Mesendoderm (in vitro differentiated cells): Measurements from ENCODE around the gene PTPRF.

ENCODE experiments used
- DNase-seq: peaks from one replicate; pipeline ENCODE4 v3.0.0; 2013
- H2AK5ac ChIP-seq: 2 replicates; pipeline ENCODE4 v1.6.1; 2013; ENCODE audit warnings: low read length, inconsistent platforms
- H2BK120ac ChIP-seq: 2 replicates; pipeline ENCODE4 v1.6.1; 2013; ENCODE audit warnings: low read depth, mild to moderate bottlenecking, low read length, moderate library complexity, mixed read lengths
- H2BK15ac ChIP-seq: replicated peaks from 2 replicates; pipeline ENCODE4 v1.6.1; 2013; ENCODE audit warnings: low read depth, mild to moderate bottlenecking, moderate library complexity
- H2BK5ac ChIP-seq: 2 replicates; pipeline ENCODE4 v1.6.1; 2013; ENCODE audit warnings: low read length, inconsistent platforms
- H3K18ac ChIP-seq: 2 replicates; pipeline ENCODE4 v1.6.1; 2013; ENCODE audit warnings: mild to moderate bottlenecking, low read length, mixed read lengths
- H3K23ac ChIP-seq: one replicate; pipeline ENCODE4 v1.6.1; 2013; ENCODE audit warnings: low read length
- H3K27ac ChIP-seq: 2 replicates; pipeline ENCODE4 v1.5.1; 2013; ENCODE audit warnings: low read depth, mild to moderate bottlenecking, inconsistent platforms, low read length, moderate library complexity
- H3K27me3 ChIP-seq: 2 replicates; pipeline ENCODE4 v1.6.1; 2013; ENCODE audit warnings: low read length, control low read depth, mild to moderate bottlenecking, inconsistent platforms; ENCODE audit not compliant: insufficient read depth, poor library complexity
- H3K36me3 ChIP-seq: 2 replicates; pipeline ENCODE4 v1.6.1; 2013; ENCODE audit warnings: low read length, inconsistent platforms; ENCODE audit not compliant: control insufficient read depth, insufficient read depth
- H3K4ac ChIP-seq: one replicate; pipeline ENCODE4 v1.6.1; 2013; ENCODE audit warnings: low read depth, mild to moderate bottlenecking, low read length, moderate library complexity
- H3K4me1 ChIP-seq: 2 replicates; pipeline ENCODE4 v1.6.1; 2013; ENCODE audit warnings: low read depth, low read length, inconsistent platforms; ENCODE audit not compliant: control insufficient read depth
- H3K4me2 ChIP-seq: 2 replicates; pipeline ENCODE4 v1.6.1; 2013; ENCODE audit warnings: low read length
- H3K4me3 ChIP-seq: 2 replicates; pipeline ENCODE4 v1.5.1; 2013; ENCODE audit warnings: mild to moderate bottlenecking, low read length
- H3K56ac ChIP-seq: one replicate; pipeline ENCODE4 v1.6.1; 2013; ENCODE audit warnings: low read length
- H3K79me1 ChIP-seq: 2 replicates; pipeline ENCODE4 v1.6.1; 2013; ENCODE audit warnings: low read length, inconsistent platforms
- H3K79me2 ChIP-seq: 2 replicates; pipeline ENCODE4 v1.6.1; 2013; ENCODE audit warnings: mild to moderate bottlenecking, low read length; ENCODE audit not compliant: control insufficient read depth, insufficient read depth
- H3K9ac ChIP-seq: 2 replicates; pipeline ENCODE4 v1.6.1; 2013; ENCODE audit warnings: low read length, inconsistent platforms
- H4K5ac ChIP-seq: one replicate; pipeline ENCODE4 v1.6.1; 2013; ENCODE audit warnings: low read length
- H4K8ac ChIP-seq: one replicate; pipeline ENCODE4 v1.6.1; 2013; ENCODE audit warnings: low read depth, mild to moderate bottlenecking, control low read depth, low read length, moderate library complexity
- WGBS: extraction: QIAGEN DNeasy Blood & Tissue Kit; methylation state at CpG from one replicate; pipeline ENCODE4 v1.1.7; 2013; ENCODE audit warnings: low lambda C conversion rate, missing lambda C conversion rate; ENCODE audit not compliant: insufficient coverage; ENCODE audit errors: extremely low coverage; 5-methylcytosine and 5-hydroxymethylcytosine counted together

Gene PTPRF

GRCh38 chr1:43539726-43540434 is 9.2 kb downstream of the PTPRF start:
- H3K9ac ChIP-seq = no peak overlapping the region
- no peak overlapping the region for H3K23ac ChIP-seq
- no peak overlapping the region for H3K56ac ChIP-seq
- no peak overlapping the region for H2BK5ac ChIP-seq
- H3K79me1 ChIP-seq = peaks cover 48% of the 10 kb centered on the region
- no peak overlapping the region for H3K4ac ChIP-seq
- H3K4me2 ChIP-seq = no peak overlapping the region
- no CpG with 5 or more reads among the region's 7 CpGs for WGBS
- no peak overlapping the region for H3K4me3 ChIP-seq
- H3K27ac ChIP-seq = no peak overlapping the region
- no peak overlapping the region for H2AK5ac ChIP-seq
- H3K4me1 ChIP-seq = peaks cover 5% of the 10 kb centered on the region
- peaks cover 2% of the 10 kb centered on the region for H3K36me3 ChIP-seq
- no peaks in the 10 kb centered on the region for H3K27me3 ChIP-seq
- no peak overlapping the region for H2BK120ac ChIP-seq
- H4K5ac ChIP-seq = no peak overlapping the region
- H4K8ac ChIP-seq = no peak overlapping the region
- H2BK15ac ChIP-seq = no peak overlapping the region
- DNase-seq = no peak
- H3K18ac ChIP-seq = no peak overlapping the region
- H3K79me2 ChIP-seq = peaks cover 75% of the 10 kb centered on the region

GRCh38 chr1:43540653-43541071 is 10.0 kb downstream of the PTPRF start:
- H2AK5ac ChIP-seq = no peak overlapping the region
- H2BK5ac ChIP-seq = no peak overlapping the region
- peaks cover 44% of the 10 kb centered on the region for H3K79me1 ChIP-seq
- H3K79me2 ChIP-seq = peaks cover 68% of the 10 kb centered on the region
- no peak overlapping the region for H3K4me3 ChIP-seq
- peaks cover 3% of the 10 kb centered on the region for H3K36me3 ChIP-seq
- DNase-seq = no peak
- H3K4ac ChIP-seq = no peak overlapping the region
- H4K8ac ChIP-seq = no peak overlapping the region
- no peak overlapping the region for H3K56ac ChIP-seq
- H3K23ac ChIP-seq = no peak overlapping the region
- no peak overlapping the region for H4K5ac ChIP-seq
- WGBS = no CpG with 5 or more reads among the region's 15 CpGs
- H3K27ac ChIP-seq = no peak overlapping the region
- no peak overlapping the region for H2BK120ac ChIP-seq
- peaks cover 7% of the 10 kb centered on the region for H3K4me1 ChIP-seq
- H3K27me3 ChIP-seq = no peaks in the 10 kb centered on the region
- H3K18ac ChIP-seq = no peak overlapping the region
- H2BK15ac ChIP-seq = no peak overlapping the region
- no peak overlapping the region for H3K4me2 ChIP-seq
- H3K9ac ChIP-seq = no peak overlapping the region

- H2BK5ac ChIP-seq = no peak overlapping the region
- no peak overlapping the region for H3K23ac ChIP-seq
- H2AK5ac ChIP-seq = no peak overlapping the region
- H4K8ac ChIP-seq = no peak overlapping the region
- DNase-seq = no peak
- H3K36me3 ChIP-seq = peaks cover 3% of the 10 kb centered on the region
- H3K9ac ChIP-seq = no peak overlapping the region
- no CpG with 5 or more reads among the region's 5 CpGs for WGBS
- no peak overlapping the region for H3K56ac ChIP-seq
- H3K79me2 ChIP-seq = peaks cover 64% of the 10 kb centered on the region
- H3K18ac ChIP-seq = no peak overlapping the region
- no peak overlapping the region for H3K4me2 ChIP-seq
- H3K79me1 ChIP-seq = peaks cover 43% of the 10 kb centered on the region
- H3K27me3 ChIP-seq = no peaks in the 10 kb centered on the region
- no peak overlapping the region for H4K5ac ChIP-seq
- no peak overlapping the region for H3K4ac ChIP-seq
- H3K27ac ChIP-seq = no peak overlapping the region
- no peak overlapping the region for H2BK120ac ChIP-seq
- peaks cover 7% of the 10 kb centered on the region for H3K4me1 ChIP-seq
- H3K4me3 ChIP-seq = no peak overlapping the region
- no peak overlapping the region for H2BK15ac ChIP-seq
These were observed 10.5 kb downstream of the PTPRF start for GRCh38 chr1:43541141-43541540.

GRCh38 chr1:43541721-43542401 is 11.2 kb downstream of the PTPRF start:
- Histone ChIP-seq H3K9ac (no peak overlapping the region), H3K18ac (no peak overlapping the region), H3K23ac (no peak overlapping the region), H2BK5ac (no peak overlapping the region), H3K36me3 (peaks cover 3% of the 10 kb centered on the region), H2BK15ac (no peak overlapping the region), H2AK5ac (no peak overlapping the region), H2BK120ac (no peak overlapping the region), H4K5ac (no peak overlapping the region), H3K4me1 (peaks cover 8% of the 10 kb centered on the region), H3K27ac (no peak overlapping the region), H3K79me2 (peaks cover 61% of the 10 kb centered on the region), H3K4me2 (no peak overlapping the region), H4K8ac (no peak overlapping the region), H3K4ac (no peak overlapping the region), H3K56ac (no peak overlapping the region), H3K79me1 (peaks cover 42% of the 10 kb centered on the region), H3K27me3 (no peaks in the 10 kb centered on the region), H3K4me3 (no peak overlapping the region)
- WGBS = no CpG with 5 or more reads among the region's 14 CpGs
- DNase-seq = no peak

GRCh38 chr1:43542527-43543458 is 12.1 kb downstream of the PTPRF start:
- no peak overlapping the region for H2AK5ac ChIP-seq
- H3K56ac ChIP-seq = no peak overlapping the region
- no peak overlapping the region for H2BK15ac ChIP-seq
- H3K27me3 ChIP-seq = no peaks in the 10 kb centered on the region
- no peak overlapping the region for H3K4me3 ChIP-seq
- H3K27ac ChIP-seq = no peak overlapping the region
- peaks cover 8% of the 10 kb centered on the region for H3K4me1 ChIP-seq
- peaks cover 38% of the 10 kb centered on the region for H3K79me1 ChIP-seq
- H3K36me3 ChIP-seq = peaks cover 3% of the 10 kb centered on the region
- no peak overlapping the region for H4K5ac ChIP-seq
- peaks cover 59% of the 10 kb centered on the region for H3K79me2 ChIP-seq
- no peak overlapping the region for H3K4ac ChIP-seq
- no peak overlapping the region for H2BK120ac ChIP-seq
- DNase-seq = no peak
- H3K18ac ChIP-seq = no peak overlapping the region
- no peak overlapping the region for H3K9ac ChIP-seq
- no peak overlapping the region for H3K4me2 ChIP-seq
- no CpG with 5 or more reads among the region's 15 CpGs for WGBS
- H2BK5ac ChIP-seq = no peak overlapping the region
- no peak overlapping the region for H3K23ac ChIP-seq
- no peak overlapping the region for H4K8ac ChIP-seq
